ENCODE measurements around the gene PTPRT. TPM values are rescaled to one million over a fixed set of nuclear protein-coding genes. Genes with fewer than 3 reads are reported as not detected.

Gene PTPRT
- total and polyA plus RNA-seq, 12 donors, result 0.05 to 0.34 (median 0.16) TPM; not detected in 1

DNA sequence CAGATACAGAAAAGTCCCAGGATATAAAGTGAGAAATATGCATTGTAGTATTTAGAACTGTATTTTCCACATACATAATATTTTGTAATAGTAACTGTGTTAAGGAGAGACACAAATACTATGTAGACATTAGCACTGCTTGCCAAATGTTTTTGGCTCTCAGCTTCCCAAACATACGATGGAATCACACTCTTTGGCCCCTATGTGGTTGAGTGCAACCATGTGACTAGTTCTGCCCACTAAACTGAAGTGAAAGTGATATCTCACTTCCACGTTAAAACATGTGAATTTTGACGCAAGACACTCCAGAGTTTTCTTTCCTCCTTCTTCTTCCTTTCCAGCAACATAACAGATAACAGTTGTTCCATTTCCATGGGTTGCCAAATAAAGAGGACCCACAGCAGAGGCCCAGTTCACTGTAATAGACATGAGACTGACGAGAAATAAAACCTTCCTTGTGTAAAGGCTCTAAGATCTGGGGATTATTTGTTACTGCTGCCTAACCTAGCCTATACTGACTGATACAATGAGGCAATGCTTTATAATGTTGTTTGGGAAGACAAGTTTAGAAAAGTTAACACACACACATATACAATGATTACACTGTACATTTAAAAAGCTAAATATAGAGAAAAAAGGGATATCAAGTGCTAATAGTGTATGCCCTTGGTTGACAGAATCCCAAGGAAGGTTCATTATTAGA lies 97.2 kb downstream of the PTPRT start:
- no peak for DNase-seq
- 59 to 74% (median 65%) methylated on average over 4 of the region's 4 CpGs for WGBS, 4 donors
- intact Hi-C loops (cut with DNase I), result no loop called here
- Histone ChIP-seq H3K36me3 (replicated peaks in 1 of 2) (no peaks in the 10 kb centered on the region), H3K4me3 (no peak overlapping the region), H3K4me1 (replicated peaks in 1 of 2) (no peaks in the 10 kb centered on the region), H3K27ac (no peak overlapping the region), H3K27me3 (peaks cover 8% of the 10 kb centered on the region), H3K9me3 (replicated peaks in 1 of 3) (no peaks in the 10 kb centered on the region)
- TF ChIP-seq POLR2A (IDR thresholded peaks at IDR 0.05), result no peak
- TF ChIP-seq, protein P1, sequence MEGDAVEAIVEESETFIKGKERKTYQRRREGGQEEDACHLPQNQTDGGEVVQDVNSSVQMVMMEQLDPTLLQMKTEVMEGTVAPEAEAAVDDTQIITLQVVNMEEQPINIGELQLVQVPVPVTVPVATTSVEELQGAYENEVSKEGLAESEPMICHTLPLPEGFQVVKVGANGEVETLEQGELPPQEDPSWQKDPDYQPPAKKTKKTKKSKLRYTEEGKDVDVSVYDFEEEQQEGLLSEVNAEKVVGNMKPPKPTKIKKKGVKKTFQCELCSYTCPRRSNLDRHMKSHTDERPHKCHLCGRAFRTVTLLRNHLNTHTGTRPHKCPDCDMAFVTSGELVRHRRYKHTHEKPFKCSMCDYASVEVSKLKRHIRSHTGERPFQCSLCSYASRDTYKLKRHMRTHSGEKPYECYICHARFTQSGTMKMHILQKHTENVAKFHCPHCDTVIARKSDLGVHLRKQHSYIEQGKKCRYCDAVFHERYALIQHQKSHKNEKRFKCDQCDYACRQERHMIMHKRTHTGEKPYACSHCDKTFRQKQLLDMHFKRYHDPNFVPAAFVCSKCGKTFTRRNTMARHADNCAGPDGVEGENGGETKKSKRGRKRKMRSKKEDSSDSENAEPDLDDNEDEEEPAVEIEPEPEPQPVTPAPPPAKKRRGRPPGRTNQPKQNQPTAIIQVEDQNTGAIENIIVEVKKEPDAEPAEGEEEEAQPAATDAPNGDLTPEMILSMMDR (IDR thresholded peaks at IDR 0.05), result no peak

DNA sequence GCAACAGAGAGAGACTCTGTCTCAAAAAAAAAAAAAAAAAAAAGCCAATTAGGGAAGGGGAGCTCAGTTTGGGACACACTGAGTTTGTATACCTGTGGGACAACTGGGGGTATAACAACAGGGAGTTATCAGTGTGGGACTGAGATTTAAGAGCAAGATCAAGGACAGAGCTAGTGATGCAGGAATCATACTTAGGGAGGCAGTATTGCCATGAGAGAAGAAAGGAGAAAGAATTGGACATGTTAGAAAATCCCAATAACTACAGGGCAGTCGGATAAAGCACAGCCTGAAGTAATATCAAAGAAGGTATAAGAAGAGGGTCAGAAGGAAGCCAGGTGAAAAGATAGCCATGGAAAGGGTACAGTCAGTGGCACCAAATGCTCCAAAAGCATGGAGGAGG lies 121.2 kb downstream of the PTPRT start:
- 63 to 86% (median 77%) methylated on average over 1 of the region's 1 CpG for WGBS, 4 donors
- no peak overlapping the region for H3K27ac ChIP-seq
- no peaks in the 10 kb centered on the region for H3K36me3 ChIP-seq (replicated peaks in 1 of 2)
- intact Hi-C loops (cut with DNase I), result no loop called here
- no peaks in the 10 kb centered on the region for H3K27me3 ChIP-seq
- no peaks in the 10 kb centered on the region for H3K4me1 ChIP-seq (replicated peaks in 1 of 2)
- no peaks in the 10 kb centered on the region for H3K9me3 ChIP-seq (replicated peaks in 1 of 3)
- TF ChIP-seq POLR2A (IDR thresholded peaks at IDR 0.05), result no peak
- TF ChIP-seq, protein P1 (IDR thresholded peaks at IDR 0.05), result no peak
- H3K4me3 ChIP-seq, result no peak overlapping the region
- DNase-seq, result no peak

DNA sequence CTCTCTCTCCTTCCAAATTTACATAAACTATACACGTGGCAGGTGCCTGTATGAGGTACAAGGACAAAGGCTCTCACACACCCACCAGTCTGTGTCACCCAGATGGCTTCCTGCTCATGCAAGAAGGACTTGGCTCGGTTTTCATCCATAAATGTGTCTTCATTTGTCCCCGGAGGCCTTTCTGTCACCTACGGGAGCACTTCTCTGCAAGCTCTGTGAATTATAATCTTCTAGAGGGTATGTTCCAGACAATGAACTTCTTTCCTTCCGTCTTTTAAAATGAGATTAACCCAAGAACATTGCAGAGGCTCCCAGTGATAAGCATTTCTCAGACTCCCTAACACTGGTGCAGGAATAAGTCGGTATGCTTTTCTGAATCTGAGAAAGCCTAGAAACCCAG lies 123.6 kb downstream of the PTPRT start:
- Histone ChIP-seq H3K27me3 (no peaks in the 10 kb centered on the region), H3K27ac (no peak overlapping the region), H3K9me3 (replicated peaks in 1 of 3) (no peaks in the 10 kb centered on the region), H3K4me3 (no peak overlapping the region), H3K36me3 (replicated peaks in 1 of 2) (no peaks in the 10 kb centered on the region), H3K4me1 (replicated peaks in 1 of 2) (no peaks in the 10 kb centered on the region)
- 46 to 68% (median 57%) methylated on average over 6 of the region's 6 CpGs for WGBS, 4 donors
- intact Hi-C loops (cut with DNase I), result no loop called here
- DNase-seq, result no peak
- no peak for TF ChIP-seq POLR2A (IDR thresholded peaks at IDR 0.05)
- TF ChIP-seq, protein P1 (IDR thresholded peaks at IDR 0.05), result no peak

DNA sequence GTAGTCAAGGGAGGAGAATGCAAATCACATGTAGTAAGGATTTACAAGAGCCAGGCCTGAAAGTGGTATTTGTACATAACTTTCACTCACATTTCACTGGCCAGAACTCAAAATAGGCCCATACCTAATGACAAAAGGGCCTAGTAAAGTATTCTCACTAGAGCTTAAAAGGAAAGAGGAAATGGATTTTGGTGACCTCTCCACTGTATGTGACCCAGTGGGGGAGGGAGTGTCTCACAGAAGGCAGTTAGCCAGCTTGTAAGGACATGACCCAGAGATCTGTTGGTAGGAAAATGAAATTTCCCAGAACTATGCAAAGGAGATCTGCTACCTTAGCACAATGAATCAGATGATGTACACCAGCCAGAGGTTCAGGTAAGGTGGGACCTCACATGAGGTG lies 124.4 kb downstream of the PTPRT start:
- intact Hi-C loops (cut with DNase I), result no loop called here
- H3K36me3 ChIP-seq (replicated peaks in 1 of 2), result no peaks in the 10 kb centered on the region
- no peaks in the 10 kb centered on the region for H3K27me3 ChIP-seq
- no peaks in the 10 kb centered on the region for H3K4me1 ChIP-seq (replicated peaks in 1 of 2)
- H3K4me3 ChIP-seq, result no peak overlapping the region
- no peaks in the 10 kb centered on the region for H3K9me3 ChIP-seq (replicated peaks in 1 of 3)
- DNase-seq, result peak in 1 of 7 donors; percentile 55
- no peak overlapping the region for H3K27ac ChIP-seq
- no peak for TF ChIP-seq POLR2A (IDR thresholded peaks at IDR 0.05)
- TF ChIP-seq, protein P1 (IDR thresholded peaks at IDR 0.05), result no peak
